Measurements from ENCODE around the gene DUSP3. TPM values are rescaled to one million over a fixed set of nuclear protein-coding genes. Genes with fewer than 3 reads are reported as not detected.
A peak's percentile ranks its signal among the peaks of the same experiment; 100 is the strongest.

DUSP3 gene
- total and polyA plus RNA-seq, 2 of the 13 experiments (the other 11 are each of a cell fraction or from before 2014, with no cell fraction given): 60.0 to 71.5 TPM

DNA sequence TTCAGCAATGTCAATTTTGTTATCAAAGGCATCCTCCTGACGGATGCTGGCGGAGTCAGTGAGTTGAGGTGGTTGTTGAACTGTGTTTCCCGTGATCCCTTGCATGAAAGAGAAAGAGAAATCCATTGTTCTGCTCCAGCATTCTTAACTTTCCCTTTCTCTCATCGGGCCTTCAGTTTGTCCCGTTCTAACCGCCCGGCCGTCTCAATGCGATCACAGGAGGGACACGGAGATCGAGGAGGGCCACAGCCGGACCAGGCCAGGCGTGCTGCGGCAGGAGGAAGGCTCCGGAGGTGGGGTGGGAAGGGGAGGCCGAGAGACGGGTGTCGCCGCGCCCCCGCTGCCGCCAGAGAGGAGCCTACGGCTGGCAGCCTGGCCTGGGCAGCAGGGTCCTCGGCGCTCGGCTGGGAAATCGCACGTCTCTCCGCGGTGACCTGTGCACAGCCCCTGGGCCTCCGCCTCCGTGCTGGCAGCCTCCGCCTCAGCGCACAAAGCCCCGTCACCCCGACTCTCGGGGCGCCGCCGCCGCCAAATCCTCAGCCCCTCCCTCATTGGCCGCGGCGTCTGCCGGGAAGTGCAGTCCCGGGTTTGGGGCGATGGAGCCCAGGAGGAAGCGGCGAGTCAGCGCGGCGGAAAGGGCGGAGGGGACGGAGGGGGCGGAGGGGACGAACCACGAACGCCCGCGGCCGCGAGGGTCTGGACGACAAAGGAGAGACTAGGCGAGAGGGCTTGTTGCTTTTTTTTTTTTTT lies 58.3 kb downstream of the DUSP3 start (continued):
- TF ChIP-seq ZBTB8A (CRISPR knock-in tag; IDR thresholded peaks at IDR 0.05; ENCODE audit: borderline replicate concordance, low read depth): no peak
- TF ChIP-seq, protein P1, sequence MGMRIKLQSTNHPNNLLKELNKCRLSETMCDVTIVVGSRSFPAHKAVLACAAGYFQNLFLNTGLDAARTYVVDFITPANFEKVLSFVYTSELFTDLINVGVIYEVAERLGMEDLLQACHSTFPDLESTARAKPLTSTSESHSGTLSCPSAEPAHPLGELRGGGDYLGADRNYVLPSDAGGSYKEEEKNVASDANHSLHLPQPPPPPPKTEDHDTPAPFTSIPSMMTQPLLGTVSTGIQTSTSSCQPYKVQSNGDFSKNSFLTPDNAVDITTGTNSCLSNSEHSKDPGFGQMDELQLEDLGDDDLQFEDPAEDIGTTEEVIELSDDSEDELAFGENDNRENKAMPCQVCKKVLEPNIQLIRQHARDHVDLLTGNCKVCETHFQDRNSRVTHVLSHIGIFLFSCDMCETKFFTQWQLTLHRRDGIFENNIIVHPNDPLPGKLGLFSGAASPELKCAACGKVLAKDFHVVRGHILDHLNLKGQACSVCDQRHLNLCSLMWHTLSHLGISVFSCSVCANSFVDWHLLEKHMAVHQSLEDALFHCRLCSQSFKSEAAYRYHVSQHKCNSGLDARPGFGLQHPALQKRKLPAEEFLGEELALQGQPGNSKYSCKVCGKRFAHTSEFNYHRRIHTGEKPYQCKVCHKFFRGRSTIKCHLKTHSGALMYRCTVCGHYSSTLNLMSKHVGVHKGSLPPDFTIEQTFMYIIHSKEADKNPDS (CRISPR knock-in tag; IDR thresholded peaks at IDR 0.05): no peak; the same call in 1 of the 2 replicates
- 0 out of 2 replicates have a peak, but pooled peaks have one; percentile 68 for TF ChIP-seq ARNTL (CRISPR knock-in tag; IDR thresholded peaks at IDR 0.05)
- TF ChIP-seq, protein P2, sequence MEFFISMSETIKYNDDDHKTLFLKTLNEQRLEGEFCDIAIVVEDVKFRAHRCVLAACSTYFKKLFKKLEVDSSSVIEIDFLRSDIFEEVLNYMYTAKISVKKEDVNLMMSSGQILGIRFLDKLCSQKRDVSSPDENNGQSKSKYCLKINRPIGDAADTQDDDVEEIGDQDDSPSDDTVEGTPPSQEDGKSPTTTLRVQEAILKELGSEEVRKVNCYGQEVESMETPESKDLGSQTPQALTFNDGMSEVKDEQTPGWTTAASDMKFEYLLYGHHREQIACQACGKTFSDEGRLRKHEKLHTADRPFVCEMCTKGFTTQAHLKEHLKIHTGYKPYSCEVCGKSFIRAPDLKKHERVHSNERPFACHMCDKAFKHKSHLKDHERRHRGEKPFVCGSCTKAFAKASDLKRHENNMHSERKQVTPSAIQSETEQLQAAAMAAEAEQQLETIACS (CRISPR knock-in tag; IDR thresholded peaks at IDR 0.05): no peak
- TF ChIP-seq MLLT10 (CRISPR knock-in tag; IDR thresholded peaks at IDR 0.05): no peak
- no peak for TF ChIP-seq MXI1 (IDR thresholded peaks at IDR 0.05; ENCODE audit: borderline replicate concordance, low read depth, low read length)
- no peak for TF ChIP-seq PRMT3 (CRISPR knock-in tag; IDR thresholded peaks at IDR 0.05; ENCODE audit: borderline replicate concordance, low read depth)
- TF ChIP-seq, protein P3, sequence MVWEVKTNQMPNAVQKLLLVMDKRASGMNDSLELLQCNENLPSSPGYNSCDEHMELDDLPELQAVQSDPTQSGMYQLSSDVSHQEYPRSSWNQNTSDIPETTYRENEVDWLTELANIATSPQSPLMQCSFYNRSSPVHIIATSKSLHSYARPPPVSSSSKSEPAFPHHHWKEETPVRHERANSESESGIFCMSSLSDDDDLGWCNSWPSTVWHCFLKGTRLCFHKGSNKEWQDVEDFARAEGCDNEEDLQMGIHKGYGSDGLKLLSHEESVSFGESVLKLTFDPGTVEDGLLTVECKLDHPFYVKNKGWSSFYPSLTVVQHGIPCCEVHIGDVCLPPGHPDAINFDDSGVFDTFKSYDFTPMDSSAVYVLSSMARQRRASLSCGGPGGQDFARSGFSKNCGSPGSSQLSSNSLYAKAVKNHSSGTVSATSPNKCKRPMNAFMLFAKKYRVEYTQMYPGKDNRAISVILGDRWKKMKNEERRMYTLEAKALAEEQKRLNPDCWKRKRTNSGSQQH (CRISPR knock-in tag; IDR thresholded peaks at IDR 0.05; ENCODE audit: low read depth): no peak
- TF ChIP-seq GATAD1 (CRISPR knock-in tag; IDR thresholded peaks at IDR 0.05): peak; percentile 50; the same call in 1 of the 2 replicates
- TF ChIP-seq TCF12 (IDR thresholded peaks at IDR 0.05): no peak
- TF ChIP-seq TCF12 (CRISPR knock-in tag; IDR thresholded peaks at IDR 0.05): no peak
- TF ChIP-seq TGIF2 (CRISPR knock-in tag; IDR thresholded peaks at IDR 0.05): no peak
- TF ChIP-seq HES4 (CRISPR knock-in tag; IDR thresholded peaks at IDR 0.05; ENCODE audit: borderline replicate concordance): no peak
- TF ChIP-seq ZFP37 (CRISPR knock-in tag; IDR thresholded peaks at IDR 0.05; ENCODE audit: borderline replicate concordance): no peak
- TF ChIP-seq ZNF24 (IDR thresholded peaks at IDR 0.05): no peak
- TF ChIP-seq, protein P4, sequence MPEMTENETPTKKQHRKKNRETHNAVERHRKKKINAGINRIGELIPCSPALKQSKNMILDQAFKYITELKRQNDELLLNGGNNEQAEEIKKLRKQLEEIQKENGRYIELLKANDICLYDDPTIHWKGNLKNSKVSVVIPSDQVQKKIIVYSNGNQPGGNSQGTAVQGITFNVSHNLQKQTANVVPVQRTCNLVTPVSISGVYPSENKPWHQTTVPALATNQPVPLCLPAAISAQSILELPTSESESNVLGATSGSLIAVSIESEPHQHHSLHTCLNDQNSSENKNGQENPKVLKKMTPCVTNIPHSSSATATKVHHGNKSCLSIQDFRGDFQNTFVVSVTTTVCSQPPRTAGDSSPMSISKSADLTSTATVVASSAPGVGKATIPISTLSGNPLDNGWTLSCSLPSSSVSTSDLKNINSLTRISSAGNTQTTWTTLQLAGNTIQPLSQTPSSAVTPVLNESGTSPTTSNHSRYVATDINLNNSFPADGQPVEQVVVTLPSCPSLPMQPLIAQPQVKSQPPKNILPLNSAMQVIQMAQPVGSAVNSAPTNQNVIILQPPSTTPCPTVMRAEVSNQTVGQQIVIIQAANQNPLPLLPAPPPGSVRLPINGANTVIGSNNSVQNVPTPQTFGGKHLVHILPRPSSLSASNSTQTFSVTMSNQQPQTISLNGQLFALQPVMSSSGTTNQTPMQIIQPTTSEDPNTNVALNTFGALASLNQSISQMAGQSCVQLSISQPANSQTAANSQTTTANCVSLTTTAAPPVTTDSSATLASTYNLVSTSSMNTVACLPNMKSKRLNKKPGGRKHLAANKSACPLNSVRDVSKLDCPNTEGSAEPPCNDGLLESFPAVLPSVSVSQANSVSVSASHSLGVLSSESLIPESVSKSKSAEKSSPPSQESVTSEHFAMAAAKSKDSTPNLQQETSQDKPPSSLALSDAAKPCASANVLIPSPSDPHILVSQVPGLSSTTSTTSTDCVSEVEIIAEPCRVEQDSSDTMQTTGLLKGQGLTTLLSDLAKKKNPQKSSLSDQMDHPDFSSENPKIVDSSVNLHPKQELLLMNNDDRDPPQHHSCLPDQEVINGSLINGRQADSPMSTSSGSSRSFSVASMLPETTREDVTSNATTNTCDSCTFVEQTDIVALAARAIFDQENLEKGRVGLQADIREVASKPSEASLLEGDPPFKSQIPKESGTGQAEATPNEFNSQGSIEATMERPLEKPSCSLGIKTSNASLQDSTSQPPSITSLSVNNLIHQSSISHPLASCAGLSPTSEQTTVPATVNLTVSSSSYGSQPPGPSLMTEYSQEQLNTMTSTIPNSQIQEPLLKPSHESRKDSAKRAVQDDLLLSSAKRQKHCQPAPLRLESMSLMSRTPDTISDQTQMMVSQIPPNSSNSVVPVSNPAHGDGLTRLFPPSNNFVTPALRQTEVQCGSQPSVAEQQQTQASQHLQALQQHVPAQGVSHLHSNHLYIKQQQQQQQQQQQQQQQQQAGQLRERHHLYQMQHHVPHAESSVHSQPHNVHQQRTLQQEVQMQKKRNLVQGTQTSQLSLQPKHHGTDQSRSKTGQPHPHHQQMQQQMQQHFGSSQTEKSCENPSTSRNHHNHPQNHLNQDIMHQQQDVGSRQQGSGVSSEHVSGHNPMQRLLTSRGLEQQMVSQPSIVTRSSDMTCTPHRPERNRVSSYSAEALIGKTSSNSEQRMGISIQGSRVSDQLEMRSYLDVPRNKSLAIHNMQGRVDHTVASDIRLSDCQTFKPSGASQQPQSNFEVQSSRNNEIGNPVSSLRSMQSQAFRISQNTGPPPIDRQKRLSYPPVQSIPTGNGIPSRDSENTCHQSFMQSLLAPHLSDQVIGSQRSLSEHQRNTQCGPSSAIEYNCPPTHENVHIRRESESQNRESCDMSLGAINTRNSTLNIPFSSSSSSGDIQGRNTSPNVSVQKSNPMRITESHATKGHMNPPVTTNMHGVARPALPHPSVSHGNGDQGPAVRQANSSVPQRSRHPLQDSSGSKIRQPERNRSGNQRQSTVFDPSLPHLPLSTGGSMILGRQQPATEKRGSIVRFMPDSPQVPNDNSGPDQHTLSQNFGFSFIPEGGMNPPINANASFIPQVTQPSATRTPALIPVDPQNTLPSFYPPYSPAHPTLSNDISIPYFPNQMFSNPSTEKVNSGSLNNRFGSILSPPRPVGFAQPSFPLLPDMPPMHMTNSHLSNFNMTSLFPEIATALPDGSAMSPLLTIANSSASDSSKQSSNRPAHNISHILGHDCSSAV (CRISPR knock-in tag; IDR thresholded peaks at IDR 0.05; ENCODE audit: borderline replicate concordance): no peak
- no peak for TF ChIP-seq FOXP1 (IDR thresholded peaks at IDR 0.05)
- no peak for TF ChIP-seq FOXP1 (CRISPR knock-in tag; IDR thresholded peaks at IDR 0.05)
